GM06990 (cell line): ENCODE measurements around the gene MLC1.

ENCODE experiments used
- DNase-seq: peaks from one replicate; pipeline ENCODE4 v3.0.0-alpha.2; 2011; ENCODE audit not compliant: insufficient read length; ENCODE audit errors: extremely low read depth
- H3K27me3 ChIP-seq: replicated peaks from 2 replicates; pipeline ENCODE4 v1.6.0; 2011; ENCODE audit warnings: low read length; ENCODE audit not compliant: control insufficient read depth, insufficient read depth
- H3K36me3 ChIP-seq: 2 replicates; pipeline ENCODE4 v1.5.1; 2011; ENCODE audit warnings: low read length; ENCODE audit not compliant: control insufficient read depth, insufficient read depth
- H3K4me3 ChIP-seq: replicated peaks from 2 replicates; pipeline ENCODE4 v1.5.1; 2011; ENCODE audit warnings: low read depth, mild to moderate bottlenecking, control low read depth, low read length
- CTCF ChIP-seq: IDR thresholded peaks from 2 replicates; pipeline ENCODE4 v1.5.1; 2011; ENCODE audit warnings: low read length, control low read depth, mild to moderate bottlenecking, inconsistent platforms; ENCODE audit not compliant: insufficient read depth, poor library complexity, severe bottlenecking

Gene MLC1

DNA sequence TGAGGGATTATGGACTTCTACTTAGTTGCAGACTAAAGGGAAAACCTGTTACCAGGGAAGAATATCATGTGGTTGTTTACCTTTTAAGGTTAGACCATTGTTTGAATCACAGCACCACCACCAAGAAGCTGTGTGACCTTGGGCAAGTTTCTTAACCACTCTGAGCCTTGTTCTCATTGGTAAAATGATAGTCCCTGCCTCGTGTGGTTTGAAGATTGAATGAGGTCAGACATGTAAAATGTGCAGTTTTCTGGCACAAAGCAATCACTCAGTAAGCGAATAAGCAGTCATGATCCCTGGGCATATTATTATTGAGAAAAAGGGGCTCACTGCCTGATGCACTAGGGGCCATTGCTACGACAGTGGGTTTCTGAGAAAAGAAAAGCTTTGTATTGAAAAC is 32.9 kb upstream of the MLC1 start:
- H3K27me3 ChIP-seq, result peaks cover 1% of the 10 kb centered on the region
- H3K36me3 ChIP-seq, result no peaks in the 10 kb centered on the region
- no peak for DNase-seq
- H3K4me3 ChIP-seq, result no peak overlapping the region
- no peak for TF ChIP-seq CTCF

DNA sequence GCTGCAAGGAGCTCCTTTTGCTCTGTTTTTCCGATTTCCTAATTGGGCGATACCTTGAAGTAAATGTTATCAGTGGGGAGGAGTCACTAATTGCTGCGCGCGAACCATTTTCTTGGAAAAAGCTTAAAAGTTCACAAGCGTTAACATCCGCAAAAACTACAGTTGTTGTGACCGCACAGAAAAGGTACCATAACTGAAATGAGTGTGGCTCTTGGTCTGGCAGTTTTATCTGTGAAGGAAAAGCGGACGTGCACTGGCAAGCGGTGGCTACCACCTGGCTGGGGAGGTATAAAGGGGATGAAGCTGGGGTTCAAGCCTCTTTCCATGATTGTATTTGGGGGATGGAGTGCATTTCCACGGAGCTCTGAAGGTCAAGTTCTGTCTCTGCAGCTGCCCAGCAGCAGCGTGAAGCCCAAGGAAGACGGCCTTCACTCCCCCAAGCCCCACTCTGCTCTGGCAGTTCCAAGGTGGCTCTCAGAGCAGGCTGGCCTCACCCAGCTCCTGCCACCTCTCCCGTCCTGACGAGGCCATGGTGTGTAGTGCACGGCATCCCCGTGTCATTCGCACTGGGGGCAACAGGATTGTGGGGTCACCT is 32.0 kb upstream of the MLC1 start:
- H3K27me3 ChIP-seq, result peaks cover 1% of the 10 kb centered on the region
- no peaks in the 10 kb centered on the region for H3K36me3 ChIP-seq
- no peak overlapping the region for H3K4me3 ChIP-seq
- no peak for DNase-seq
- TF ChIP-seq CTCF, result no peak

- Histone ChIP-seq H3K27me3 (peaks cover 1% of the 10 kb centered on the region), H3K36me3 (no peaks in the 10 kb centered on the region), H3K4me3 (no peak overlapping the region)
- TF ChIP-seq CTCF, result no peak
- DNase-seq, result no peak
These were observed 30.5 kb upstream of the MLC1 start for GRCh38 chr22:50115693-50116092.

- no peak for DNase-seq
- TF ChIP-seq CTCF, result no peak
- Histone ChIP-seq H3K27me3 (peaks cover 1% of the 10 kb centered on the region), H3K36me3 (no peaks in the 10 kb centered on the region), H3K4me3 (no peak overlapping the region)
These were observed 29.2 kb upstream of the MLC1 start for GRCh38 chr22:50114221-50115021.

DNA sequence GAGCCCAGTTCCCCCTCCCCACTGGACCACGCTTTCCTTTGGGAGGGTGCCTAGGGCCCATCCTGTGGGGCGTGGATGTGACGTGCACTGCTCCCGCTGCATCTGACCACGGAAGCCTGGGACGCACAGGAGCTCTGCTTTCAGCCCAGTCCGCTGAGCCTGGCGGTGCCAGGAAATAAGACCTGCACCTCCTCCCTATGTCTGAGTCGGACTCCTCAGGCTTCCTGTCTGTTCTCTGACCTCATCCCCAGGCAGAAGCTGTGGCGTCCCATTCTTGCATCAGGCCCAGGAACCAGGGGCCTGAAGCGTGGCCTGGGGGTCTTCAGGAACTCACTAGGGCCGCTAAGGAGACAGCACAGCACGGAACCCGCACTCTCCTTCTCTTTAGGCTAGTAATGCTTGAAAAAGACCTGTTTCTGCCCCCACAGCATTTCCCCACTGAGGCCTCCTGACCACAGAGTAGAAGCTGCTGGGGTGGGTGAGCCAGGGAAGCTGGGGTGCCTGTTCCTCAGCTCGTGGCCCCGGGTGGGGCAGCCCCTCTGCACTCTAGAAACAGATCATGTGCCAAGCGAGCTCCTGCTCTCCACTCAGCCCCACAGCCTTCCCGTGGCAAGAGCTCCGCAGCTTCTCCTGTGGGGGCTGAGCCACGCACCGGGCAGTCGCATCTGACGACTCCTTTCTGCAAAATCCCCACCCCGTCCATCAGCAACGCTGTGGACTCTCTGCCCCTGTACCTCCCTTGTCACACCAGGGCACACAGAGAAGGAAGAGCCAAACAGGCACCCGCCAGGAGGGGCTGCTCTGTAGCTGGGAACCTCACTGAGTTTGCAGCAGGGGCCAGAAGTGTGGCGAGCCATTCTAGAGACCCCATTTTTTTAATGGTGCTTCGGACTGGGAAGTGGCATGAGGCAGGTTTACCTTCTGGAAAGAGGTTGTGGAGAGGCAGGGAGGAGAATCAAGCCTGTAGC is 27.2 kb upstream of the MLC1 start:
- Histone ChIP-seq H3K4me3 (no peak overlapping the region), H3K27me3 (no peaks in the 10 kb centered on the region; the same call in 1 of the 2 replicates), H3K36me3 (no peaks in the 10 kb centered on the region)
- no peak for DNase-seq
- no peak for TF ChIP-seq CTCF
